Endothelial cell (in vitro differentiated cells): ENCODE data around the gene ELOA. TPM values are rescaled to one million over a fixed set of nuclear protein-coding genes. Genes with fewer than 3 reads are reported as not detected.

Source experiments
- DNase-seq: peaks from one replicate; pipeline ENCODE4 v3.0.0; 2021; ENCODE audit warnings: low spot score
- H3K27ac Mint-ChIP-seq: one replicate; pipeline ENCODE4 v1.8.0; 2021; ENCODE audit warnings: mixed read lengths, inconsistent platforms; ENCODE audit not compliant: unreplicated experiment
- H3K27me3 Mint-ChIP-seq: one replicate; pipeline ENCODE4 v1.8.0; 2021; ENCODE audit warnings: mild to moderate bottlenecking, moderate library complexity, mixed read lengths, inconsistent platforms; ENCODE audit not compliant: unreplicated experiment
- H3K36me3 Mint-ChIP-seq: one replicate; pipeline ENCODE4 v1.8.0; 2021; ENCODE audit warnings: mild to moderate bottlenecking, low read depth, mixed read lengths, inconsistent platforms; ENCODE audit not compliant: unreplicated experiment
- H3K4me1 Mint-ChIP-seq: one replicate; pipeline ENCODE4 v1.8.0; 2021; ENCODE audit warnings: mild to moderate bottlenecking, mixed read lengths, inconsistent platforms; ENCODE audit not compliant: unreplicated experiment
- H3K4me3 Mint-ChIP-seq: one replicate; pipeline ENCODE4 v1.8.0; 2021; ENCODE audit warnings: mild to moderate bottlenecking, mixed read lengths, inconsistent platforms; ENCODE audit not compliant: unreplicated experiment
- H3K9me3 Mint-ChIP-seq: one replicate; pipeline ENCODE4 v1.8.0; 2021; ENCODE audit warnings: mixed read lengths, inconsistent platforms; ENCODE audit not compliant: unreplicated experiment
- CTCF ChIP-seq: fragments of 200-600 bp; sonication (generic); IDR thresholded peaks from one replicate; pipeline ENCODE4 v1.5.0; 2021; ENCODE audit warnings: antibody characterized with exemption; ENCODE audit not compliant: unreplicated experiment
- total RNA-seq: library from RNA; stranded (reverse); fragmentation: NEBNext Ultra II Directional; extraction: Animal tissue kit (Norgen Biotek cat#: 25700); gene quantifications from one replicate; pipeline ENCODE4 v1.2.1, GENCODE V29; 2021; ENCODE audit not compliant: unreplicated experiment

The ELOA gene
- total RNA-seq, 1 donor from 2014 or later = 54.4 TPM

- Mint-ChIP-seq H3K27ac (no peak overlapping the region), H3K4me3 (no peak overlapping the region), H3K36me3 (peaks cover 34% of the 10 kb centered on the region)
Observed at GRCh38 chr1:23759277-23759676, 16.0 kb downstream of the ELOA start.

GRCh38 chr1:23763041-23763577 lies 19.8 kb downstream of the ELOA start:
- Mint-ChIP-seq H3K9me3 (no peaks in the 10 kb centered on the region), H3K27ac (no peak overlapping the region), H3K4me3 (no peak overlapping the region), H3K27me3 (peaks cover 4% of the 10 kb centered on the region), H3K36me3 (peaks cover 21% of the 10 kb centered on the region), H3K4me1 (no peaks in the 10 kb centered on the region)
- no peak for TF ChIP-seq CTCF
- no peak for DNase-seq

More at GRCh38 chr1:23759277-23759676, 16.0 kb downstream of the ELOA start:
- H3K27me3 Mint-ChIP-seq = peaks cover 4% of the 10 kb centered on the region
- DNase-seq = no peak
- no peak for TF ChIP-seq CTCF
- H3K4me1 Mint-ChIP-seq = no peaks in the 10 kb centered on the region
- no peaks in the 10 kb centered on the region for H3K9me3 Mint-ChIP-seq

GRCh38 chr1:23768733-23769132 lies 25.5 kb downstream of the ELOA start:
- TF ChIP-seq CTCF = no peak
- Mint-ChIP-seq H3K9me3 (no peaks in the 10 kb centered on the region), H3K27me3 (no peaks in the 10 kb centered on the region), H3K4me1 (no peaks in the 10 kb centered on the region), H3K27ac (no peak overlapping the region), H3K36me3 (no peaks in the 10 kb centered on the region), H3K4me3 (no peak overlapping the region)
- no peak for DNase-seq

- Mint-ChIP-seq H3K4me1 (no peaks in the 10 kb centered on the region), H3K36me3 (no peaks in the 10 kb centered on the region), H3K4me3 (no peak overlapping the region), H3K9me3 (no peaks in the 10 kb centered on the region), H3K27me3 (no peaks in the 10 kb centered on the region), H3K27ac (no peak overlapping the region)
- TF ChIP-seq CTCF = peak; percentile 88
- DNase-seq = peak; percentile 91
Observed at GRCh38 chr1:23772049-23772853, 29.0 kb downstream of the ELOA start.

GRCh38 chr1:23772854-23773242 lies 29.6 kb downstream of the ELOA start:
- H3K4me3 Mint-ChIP-seq = no peak overlapping the region
- peaks cover 1% of the 10 kb centered on the region for H3K4me1 Mint-ChIP-seq
- no peak overlapping the region for H3K27ac Mint-ChIP-seq
- DNase-seq = no peak
- H3K36me3 Mint-ChIP-seq = no peaks in the 10 kb centered on the region
- no peak for TF ChIP-seq CTCF
- peaks cover 2% of the 10 kb centered on the region for H3K27me3 Mint-ChIP-seq
- H3K9me3 Mint-ChIP-seq = no peaks in the 10 kb centered on the region
